8988T (cell line): ENCODE measurements around the gene MYH7.

ENCODE experiments used
- DNase-seq: peaks from one replicate; pipeline ENCODE4 v3.0.0; 2011

Gene MYH7

GRCh38 chr14:23447361-23448350 lies 12.2 kb upstream of the MYH7 start:
- DNase-seq: no peak

- no peak for DNase-seq
Observed at GRCh38 chr14:23446291-23446851, 10.9 kb upstream of the MYH7 start.

GRCh38 chr14:23445773-23446172 lies 10.3 kb upstream of the MYH7 start:
- no peak for DNase-seq

- no peak for DNase-seq
Observed at GRCh38 chr14:23444314-23444713, 8.9 kb upstream of the MYH7 start.

GRCh38 chr14:23443881-23444280 lies 8.4 kb upstream of the MYH7 start:
- no peak for DNase-seq

- DNase-seq: no peak
Observed at GRCh38 chr14:23443411-23443812, 8.0 kb upstream of the MYH7 start.

- DNase-seq: no peak
Observed at GRCh38 chr14:23442721-23443356, 7.4 kb upstream of the MYH7 start.

- no peak for DNase-seq
Observed at GRCh38 chr14:23441076-23441475, 5.6 kb upstream of the MYH7 start.

GRCh38 chr14:23439107-23439835 lies 3.8 kb upstream of the MYH7 start:
- DNase-seq: no peak

- no peak for DNase-seq
Observed at GRCh38 chr14:23438101-23438971, 2.9 kb upstream of the MYH7 start.

- no peak for DNase-seq
Observed at GRCh38 chr14:23437133-23438100, 2.0 kb upstream of the MYH7 start.

- no peak for DNase-seq
Observed at GRCh38 chr14:23436327-23437132, 1.1 kb upstream of the MYH7 start.

GRCh38 chr14:23434488-23435222 lies 805 bp downstream of the MYH7 start:
- no peak for DNase-seq

- DNase-seq: no peak
Observed at GRCh38 chr14:23433457-23433856, 2.0 kb downstream of the MYH7 start.

GRCh38 chr14:23432946-23433345 lies 2.5 kb downstream of the MYH7 start:
- no peak for DNase-seq

GRCh38 chr14:23432102-23432925 lies 3.1 kb downstream of the MYH7 start:
- no peak for DNase-seq

- DNase-seq: no peak
Observed at GRCh38 chr14:23431486-23431885, 4.0 kb downstream of the MYH7 start.

- DNase-seq: no peak
Observed at GRCh38 chr14:23430723-23431085, 4.8 kb downstream of the MYH7 start.
